Muscle layer of duodenum (tissue), 2 donors: ENCODE measurements around the gene MS4A8.

ENCODE experiments used
- H3K27ac ChIP-seq: one replicate; pipeline ENCODE4 v1.7.0; 2013; ENCODE audit warnings: mild to moderate bottlenecking, low read length
- H3K27me3 ChIP-seq: one replicate; pipeline ENCODE4 v1.7.0; 2013; ENCODE audit warnings: low read depth, mild to moderate bottlenecking, control low read depth, low read length
- H3K36me3 ChIP-seq, 2 donors: one replicate each; pipeline ENCODE4 v1.7.0; 2013; ENCODE audit warnings: low read length in 2 of 2, control low read depth in 1 of 2, mild to moderate bottlenecking in 1 of 2; ENCODE audit not compliant: insufficient read depth in 2 of 2, control insufficient read depth in 1 of 2
- H3K4me1 ChIP-seq, 2 donors: one replicate each; pipeline ENCODE4 v1.7.0; 2013; ENCODE audit warnings: low read length in 2 of 2, mild to moderate bottlenecking in 2 of 2, control low read depth in 1 of 2, moderate library complexity in 1 of 2; ENCODE audit not compliant: insufficient read depth in 2 of 2, control insufficient read depth in 1 of 2
- H3K4me3 ChIP-seq, 2 donors: one replicate each; pipeline ENCODE4 v1.7.0; 2013; ENCODE audit warnings: low read length in 2 of 2, low read depth in 1 of 2, mild to moderate bottlenecking in 1 of 2
- H3K9me3 ChIP-seq, 2 donors: one replicate each; pipeline ENCODE4 v1.7.0; 2013; ENCODE audit warnings: low read length in 2 of 2, control low read depth in 1 of 2, mild to moderate bottlenecking in 1 of 2; ENCODE audit not compliant: control insufficient read depth in 1 of 2
- donor health status: healthy.

Gene MS4A8

GRCh38 chr11:60731586-60731985 lies 32.2 kb downstream of the MS4A8 start:
- Histone ChIP-seq H3K36me3 (no peaks in the 10 kb centered on the region), H3K4me3 (no peak overlapping the region), H3K9me3 (no peaks in the 10 kb centered on the region), H3K27ac (no peak overlapping the region), H3K4me1 (no peaks in the 10 kb centered on the region), H3K27me3 (no peaks in the 10 kb centered on the region)

DNA sequence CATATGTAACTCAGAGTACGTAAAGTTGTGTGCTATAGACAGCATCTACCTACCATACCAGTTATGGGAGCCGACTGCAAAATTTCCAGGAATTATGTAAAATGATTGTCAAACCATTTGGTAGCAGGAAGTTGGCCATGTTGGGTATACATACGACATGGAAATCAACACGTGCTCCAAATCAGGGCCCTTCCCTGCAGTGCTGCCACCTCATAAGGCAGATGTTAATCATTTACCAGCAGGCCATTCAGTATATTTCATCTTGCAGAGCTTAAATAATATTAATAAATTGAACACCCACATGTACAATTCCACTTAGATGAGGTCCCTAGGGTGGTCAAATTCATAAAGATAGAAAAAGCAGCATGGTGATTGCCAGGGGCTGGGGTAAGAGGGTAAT lies 34.9 kb downstream of the MS4A8 start:
- H3K27me3 ChIP-seq, result no peaks in the 10 kb centered on the region
- no peaks in the 10 kb centered on the region for H3K4me1 ChIP-seq
- H3K4me3 ChIP-seq, result no peak overlapping the region
- no peaks in the 10 kb centered on the region for H3K36me3 ChIP-seq
- H3K9me3 ChIP-seq, result no peaks in the 10 kb centered on the region
- H3K27ac ChIP-seq, result no peak overlapping the region

GRCh38 chr11:60739114-60739513 lies 39.7 kb downstream of the MS4A8 start:
- H3K4me3 ChIP-seq, result no peak overlapping the region
- H3K4me1 ChIP-seq, result no peaks in the 10 kb centered on the region
- H3K27ac ChIP-seq, result no peak overlapping the region
- no peaks in the 10 kb centered on the region for H3K27me3 ChIP-seq
- no peaks in the 10 kb centered on the region for H3K36me3 ChIP-seq
- H3K9me3 ChIP-seq, result peaks cover 0 to 23% of the 10 kb centered on the region in 2 donors

GRCh38 chr11:60740573-60740972 lies 41.2 kb downstream of the MS4A8 start:
- H3K27ac ChIP-seq, result no peak overlapping the region
- no peak overlapping the region for H3K4me3 ChIP-seq
- H3K36me3 ChIP-seq, result no peaks in the 10 kb centered on the region
- no peaks in the 10 kb centered on the region for H3K4me1 ChIP-seq
- no peaks in the 10 kb centered on the region for H3K27me3 ChIP-seq
- peaks cover 0 to 23% of the 10 kb centered on the region in 2 donors for H3K9me3 ChIP-seq

DNA sequence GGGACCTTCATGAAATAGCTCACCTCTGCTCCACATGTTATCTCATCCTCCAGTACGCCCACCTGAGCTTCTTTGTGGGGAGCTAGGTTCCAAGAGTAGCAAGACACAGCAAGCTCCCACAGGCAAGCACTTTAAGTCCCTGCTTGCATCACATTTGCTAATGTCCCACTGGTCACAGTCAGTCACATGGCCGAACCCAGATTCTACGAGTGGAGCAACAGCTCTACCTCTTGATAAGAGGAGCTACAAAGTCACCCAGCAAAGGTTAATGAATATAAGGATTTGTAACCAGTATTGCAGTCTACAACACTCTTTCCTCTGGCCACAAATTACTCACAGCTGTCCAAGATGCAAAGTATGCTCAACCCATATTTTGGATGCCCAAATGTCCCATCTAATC lies 42.0 kb downstream of the MS4A8 start:
- H3K9me3 ChIP-seq, result peaks cover 0 to 23% of the 10 kb centered on the region in 2 donors
- H3K4me1 ChIP-seq, result no peaks in the 10 kb centered on the region
- H3K27me3 ChIP-seq, result no peaks in the 10 kb centered on the region
- no peaks in the 10 kb centered on the region for H3K36me3 ChIP-seq
- H3K4me3 ChIP-seq, result no peak overlapping the region
- no peak overlapping the region for H3K27ac ChIP-seq

DNA sequence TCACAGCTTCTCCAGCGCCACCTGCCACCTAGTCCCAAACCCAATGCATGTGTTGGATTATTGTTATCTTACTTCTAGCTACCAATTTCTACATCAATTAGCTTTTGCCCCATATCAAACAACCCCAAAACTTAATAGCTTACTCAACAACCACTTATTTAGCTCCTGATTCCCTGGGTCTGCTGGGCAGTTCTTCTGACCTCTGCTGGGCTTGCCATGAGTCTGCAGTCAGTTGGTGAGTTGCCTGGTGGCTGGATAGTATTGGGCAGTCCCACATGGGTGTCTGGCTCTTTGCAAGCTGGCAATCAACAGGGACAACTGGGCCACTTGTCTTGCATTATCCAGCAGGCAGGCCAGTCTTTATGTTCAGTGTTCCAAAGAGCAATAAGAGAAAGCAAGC lies 43.6 kb downstream of the MS4A8 start:
- Histone ChIP-seq H3K27me3 (no peaks in the 10 kb centered on the region), H3K4me3 (no peak overlapping the region), H3K36me3 (no peaks in the 10 kb centered on the region), H3K9me3 (peaks cover 0 to 23% of the 10 kb centered on the region in 2 donors), H3K27ac (no peak overlapping the region), H3K4me1 (no peaks in the 10 kb centered on the region)

DNA sequence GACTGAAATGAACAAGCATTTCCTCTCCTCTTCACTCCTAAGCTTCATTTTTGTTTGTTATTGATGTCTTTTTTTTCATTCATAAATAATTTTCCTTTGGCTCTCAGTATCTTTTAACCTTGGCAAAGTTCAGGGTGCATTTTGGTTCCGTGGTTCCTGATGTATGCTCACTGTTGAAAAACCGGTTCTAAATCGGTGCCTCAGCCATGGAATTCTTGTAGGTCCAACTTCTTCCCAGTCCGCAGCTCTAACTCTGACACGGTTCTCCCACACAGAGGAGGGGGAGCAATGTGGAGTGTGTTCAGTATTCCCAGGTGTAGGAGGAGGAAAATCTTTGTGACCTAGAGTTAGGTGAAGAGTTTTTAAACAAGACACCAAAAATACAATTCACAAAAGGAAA lies 44.7 kb downstream of the MS4A8 start:
- H3K9me3 ChIP-seq, result peaks cover 0 to 23% of the 10 kb centered on the region in 2 donors
- no peaks in the 10 kb centered on the region for H3K4me1 ChIP-seq
- no peak overlapping the region for H3K27ac ChIP-seq
- H3K4me3 ChIP-seq, result no peak overlapping the region
- H3K36me3 ChIP-seq, result no peaks in the 10 kb centered on the region
- H3K27me3 ChIP-seq, result no peaks in the 10 kb centered on the region

DNA sequence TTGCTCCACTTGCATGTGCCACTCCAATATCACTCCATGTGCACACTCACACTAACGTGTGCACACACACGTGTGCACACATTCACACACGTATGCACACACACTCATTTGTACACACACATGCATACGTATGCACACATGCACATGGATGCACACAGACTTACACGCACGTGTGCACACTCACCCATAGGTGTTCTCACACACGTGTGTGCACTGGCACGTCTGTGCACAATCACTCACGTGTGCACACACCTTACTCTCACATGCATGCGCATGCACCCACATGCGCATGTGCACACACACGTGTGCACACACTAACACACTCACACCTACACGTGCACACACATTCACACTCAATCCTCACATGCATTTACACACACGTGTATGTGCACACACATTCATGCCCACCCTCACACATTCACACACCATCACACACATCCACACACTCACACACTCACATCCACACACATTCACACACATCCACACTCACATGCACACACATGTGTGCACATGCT lies 48.0 kb downstream of the MS4A8 start:
- Histone ChIP-seq H3K27me3 (no peaks in the 10 kb centered on the region), H3K36me3 (no peaks in the 10 kb centered on the region), H3K9me3 (peaks cover 0 to 6% of the 10 kb centered on the region in 2 donors), H3K4me1 (no peaks in the 10 kb centered on the region), H3K27ac (no peak overlapping the region), H3K4me3 (no peak overlapping the region)

DNA sequence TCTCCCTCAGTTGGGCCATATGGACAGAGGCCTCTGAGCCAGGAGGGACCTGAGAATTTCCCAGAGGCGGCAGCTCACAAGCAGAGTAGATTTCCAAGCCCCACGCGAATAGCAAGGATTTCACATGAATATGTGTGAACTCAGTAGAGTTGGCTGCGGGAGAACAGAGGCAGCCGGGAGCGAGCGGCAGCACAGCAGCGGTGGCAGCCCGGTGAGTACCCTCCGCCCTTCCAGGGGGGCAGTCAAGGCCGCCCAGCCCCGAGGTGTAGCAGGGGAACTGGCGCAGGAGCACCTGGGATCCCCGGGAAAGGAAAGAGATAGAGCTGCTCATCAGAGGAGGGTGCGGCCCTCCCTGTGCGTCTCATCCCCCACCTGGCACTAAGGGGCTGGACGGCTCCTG lies 48.8 kb downstream of the MS4A8 start:
- H3K27ac ChIP-seq, result no peak overlapping the region
- H3K27me3 ChIP-seq, result no peaks in the 10 kb centered on the region
- no peak overlapping the region for H3K4me3 ChIP-seq
- H3K4me1 ChIP-seq, result no peaks in the 10 kb centered on the region
- H3K9me3 ChIP-seq, result peaks cover 0 to 2% of the 10 kb centered on the region in 2 donors
- no peaks in the 10 kb centered on the region for H3K36me3 ChIP-seq

DNA sequence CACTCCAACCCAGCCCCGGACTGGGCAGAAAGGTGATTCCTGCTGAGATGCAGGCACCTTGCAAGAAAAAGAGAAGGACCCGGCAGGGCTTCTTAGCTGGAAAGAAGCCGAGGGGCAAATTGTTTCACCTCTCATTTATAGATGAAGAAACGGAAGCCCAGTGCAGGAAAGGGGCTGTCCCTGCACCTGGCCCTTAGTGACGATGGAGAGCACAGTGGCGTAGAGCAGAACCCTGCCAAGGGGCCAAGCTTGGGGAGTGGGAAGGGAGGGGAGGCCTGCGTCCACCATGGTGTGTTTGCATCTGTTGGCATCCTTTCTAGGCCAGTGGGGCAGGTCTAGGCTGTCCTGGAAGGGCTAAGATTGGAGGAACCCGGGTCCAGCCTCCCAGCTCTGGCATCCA lies 49.4 kb downstream of the MS4A8 start:
- Histone ChIP-seq H3K9me3 (peaks cover 0 to 4% of the 10 kb centered on the region in 2 donors), H3K4me1 (no peaks in the 10 kb centered on the region), H3K4me3 (no peak overlapping the region), H3K36me3 (no peaks in the 10 kb centered on the region), H3K27ac (no peak overlapping the region), H3K27me3 (no peaks in the 10 kb centered on the region)

DNA sequence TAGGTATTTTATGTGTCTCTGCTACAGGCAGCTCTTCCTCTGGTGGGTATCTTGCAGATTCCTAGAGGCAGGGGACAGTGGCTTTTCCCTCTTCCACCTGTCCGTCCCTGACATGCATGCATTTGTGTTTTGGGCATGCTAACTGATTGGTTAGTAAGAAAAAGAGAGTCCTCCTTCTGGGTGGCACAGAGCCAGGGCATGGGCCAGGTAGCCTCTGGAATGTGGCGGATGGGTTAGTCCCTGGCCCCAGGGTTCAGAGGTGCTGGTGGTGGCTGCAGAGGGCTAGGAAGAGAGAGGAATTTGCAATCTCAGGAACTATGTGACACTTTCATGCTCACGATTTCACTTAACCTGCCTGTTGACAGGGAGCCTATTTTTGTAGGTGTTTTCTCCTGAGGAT lies 51.5 kb downstream of the MS4A8 start:
- H3K9me3 ChIP-seq, result peaks cover 0 to 4% of the 10 kb centered on the region in 2 donors
- no peaks in the 10 kb centered on the region for H3K36me3 ChIP-seq
- H3K27me3 ChIP-seq, result no peaks in the 10 kb centered on the region
- H3K27ac ChIP-seq, result no peak overlapping the region
- H3K4me3 ChIP-seq, result no peak overlapping the region
- H3K4me1 ChIP-seq, result no peaks in the 10 kb centered on the region

- Histone ChIP-seq H3K4me1 (no peaks in the 10 kb centered on the region), H3K9me3 (peaks cover 0 to 4% of the 10 kb centered on the region in 2 donors), H3K27ac (no peak overlapping the region), H3K36me3 (no peaks in the 10 kb centered on the region), H3K4me3 (no peak overlapping the region), H3K27me3 (no peaks in the 10 kb centered on the region)
Observed at GRCh38 chr11:60753309-60753708, 53.9 kb downstream of the MS4A8 start.
